Motor neuron (in vitro differentiated cells): ENCODE measurements around the gene PTMS. TPM values are rescaled to one million over a fixed set of nuclear protein-coding genes. Genes with fewer than 3 reads are reported as not detected.

Experiments used
- ATAC-seq, 8 experiments: fragments of 200-7000 bp; cut with Tn5 transposase; replicated peaks in 6 of 8; 2 replicates each; pipeline ENCODE4 v1.8.0; 2021; ENCODE audit warnings: mild to moderate bottlenecking in 8 of 8, moderate library complexity in 8 of 8
- H3K27ac ChIP-seq, 2 donors: fragments of 250-450 bp; sonication (Bioruptor Pico); 2 replicates each; pipeline ENCODE4 v1.9.0; 2021; ENCODE audit warnings: antibody characterized with exemption in 2 of 2, mild to moderate bottlenecking in 2 of 2, moderate library complexity in 1 of 2
- H3K4me1 ChIP-seq, 2 donors: fragments of 250-450 bp; sonication (Bioruptor Pico); replicated peaks in 1 of 2; 2 replicates each; pipeline ENCODE4 v1.6.1; 2021; ENCODE audit warnings: antibody characterized with exemption in 2 of 2, mild to moderate bottlenecking in 2 of 2, moderate library complexity in 1 of 2
- H3K4me3 ChIP-seq, 5 donors: fragments of 250-450 bp; sonication (Bioruptor Pico); 2 replicates each; pipeline ENCODE4 v1.9.0; 2021; ENCODE audit warnings: antibody characterized with exemption in 5 of 5, mild to moderate bottlenecking in 5 of 5, moderate library complexity in 4 of 5
- WGBS, 10 experiments: fragments of 450-650 bp; shearing (Covaris generic); methylation state at CpG; one replicate each; pipeline ENCODE4 v1.0.0; 2022; 5-methylcytosine and 5-hydroxymethylcytosine counted together
- in situ Hi-C, 9 experiments: fragments of 400-800 bp; cut with MboI; loops; one replicate each; pipeline ENCODE4 v1.15.0; 2021; ENCODE audit warnings: low sequenced_read_pairs in 9 of 9, low pct_unique_long_range_greater_than_20kb in 2 of 9; ENCODE audit not compliant: unreplicated experiment in 9 of 9
- total RNA-seq, 8 experiments: library from RNA; unstranded; fragments of 300-600 nt; gene quantifications; 2 replicates each; pipeline versions ENCODE4 v1.2.3 to v1.2.4, GENCODE V29; 2022

PTMS gene
- total RNA-seq, 8 experiments from 2014 or later: 117 to 609 (median 256) TPM

- in situ Hi-C loops: no loop called here
- no peak for ATAC-seq
- 0 to 20% (median 0%) methylated on average over 1 to 7 of the region's 7 CpGs; no CpG with 5 or more reads in 3 of the 10 experiments for WGBS, 10 experiments
- Histone ChIP-seq H3K4me1 (peaks cover 19% of the 10 kb centered on the region in 2 donors), H3K4me3 (peak overlapping the region; percentile 73 to 99 (median 92)), H3K27ac (peak overlapping the region; percentile 97 to 98)
Measured at GRCh38 chr12:6753772-6754356, 12.3 kb upstream of the PTMS start.

GRCh38 chr12:6754411-6754810 lies 11.8 kb upstream of the PTMS start:
- Histone ChIP-seq H3K4me3 (no peak overlapping the region), H3K27ac (peak overlapping the region in 1 of 2 donors; percentile 98), H3K4me1 (peaks cover 20% of the 10 kb centered on the region in 2 donors)
- ATAC-seq: no peak
- in situ Hi-C loops: no loop called here
- 92 to 100% (median 96%) methylated on average over 2 of the region's 2 CpGs; no CpG with 5 or more reads in 4 of the 10 experiments for WGBS, 10 experiments

GRCh38 chr12:6757028-6757690 lies 9.0 kb upstream of the PTMS start:
- Histone ChIP-seq H3K4me3 (no peak overlapping the region), H3K4me1 (peaks cover 14% of the 10 kb centered on the region in 2 donors), H3K27ac (no peak overlapping the region)
- in situ Hi-C loops: no loop called here
- ATAC-seq: no peak
- WGBS, 10 experiments: 53 to 100% (median 88%) methylated on average over 2 to 8 of the region's 8 CpGs; no CpG with 5 or more reads in 1 of the 10 experiments

GRCh38 chr12:6758506-6759095 lies 7.6 kb upstream of the PTMS start:
- in situ Hi-C loops: no loop called here
- ATAC-seq: peak in 2 of 8 experiments; percentile 23 to 25
- no peak overlapping the region for H3K4me3 ChIP-seq
- H3K4me1 ChIP-seq: peaks cover 18 to 19% of the 10 kb centered on the region in 2 donors
- WGBS, 10 experiments: 40 to 94% (median 72%) methylated on average over 1 to 9 of the region's 9 CpGs
- H3K27ac ChIP-seq: peak overlapping the region in 1 of 2 donors; percentile 18

GRCh38 chr12:6759741-6760140 lies 6.4 kb upstream of the PTMS start:
- no peak overlapping the region for H3K27ac ChIP-seq

GRCh38 chr12:6763380-6763779 lies 2.8 kb upstream of the PTMS start:
- peak overlapping the region in 1 of 5 donors; percentile 31 for H3K4me3 ChIP-seq
- peaks cover 21 to 22% of the 10 kb centered on the region in 2 donors for H3K4me1 ChIP-seq
- H3K27ac ChIP-seq: peak overlapping the region; percentile 93 to 97
- 0 to 100% (median 82%) methylated on average over 1 to 3 of the region's 4 CpGs; no CpG with 5 or more reads in 3 of the 10 experiments for WGBS, 10 experiments
- in situ Hi-C loops: no loop called here
- ATAC-seq: no peak

More at GRCh38 chr12:6759741-6760140, 6.4 kb upstream of the PTMS start:
- Histone ChIP-seq H3K4me3 (no peak overlapping the region), H3K4me1 (peaks cover 18 to 19% of the 10 kb centered on the region in 2 donors)
- WGBS, 10 experiments: 72 to 100% (median 89%) methylated on average over 1 to 4 of the region's 5 CpGs; no CpG with 5 or more reads in 2 of the 10 experiments
- ATAC-seq: no peak
- in situ Hi-C loops: no loop called here

- in situ Hi-C loops: no loop called here
- peaks cover 16 to 17% of the 10 kb centered on the region in 2 donors for H3K4me1 ChIP-seq
- peak overlapping the region; percentile 96 to 97 for H3K27ac ChIP-seq
- H3K4me3 ChIP-seq: peak overlapping the region; percentile 84 to 96 (median 92)
- 0 to 8% (median 0%) methylated on average over 1 to 3 of the region's 16 CpGs; no CpG with 5 or more reads in 4 of the 10 experiments for WGBS, 10 experiments
- ATAC-seq: peak; percentile 64 to 81 (median 76)
Measured at GRCh38 chr12:6764011-6764828, 1.9 kb upstream of the PTMS start.

GRCh38 chr12:6765048-6765633 lies 1.0 kb upstream of the PTMS start:
- no peak for ATAC-seq
- WGBS, 10 experiments: 14 to 58% (median 33%) methylated on average over 4 to 7 of the region's 7 CpGs; no CpG with 5 or more reads in 1 of the 10 experiments
- Histone ChIP-seq H3K4me1 (peaks cover 25% of the 10 kb centered on the region in 2 donors), H3K4me3 (peak overlapping the region; percentile 84 to 96 (median 92)), H3K27ac (peak overlapping the region; percentile 95 to 96)
- in situ Hi-C loops: no loop called here

GRCh38 chr12:6766651-6767349 lies 637 bp downstream of the PTMS start:
- peak overlapping the region; percentile 95 to 96 for H3K27ac ChIP-seq
- ATAC-seq: peak; percentile 34 to 61 (median 44)
- peaks cover 31% of the 10 kb centered on the region in 2 donors for H3K4me1 ChIP-seq
- 0 to 9% (median 1%) methylated on average over 1 to 9 of the region's 88 CpGs; no CpG with 5 or more reads in 6 of the 10 experiments for WGBS, 10 experiments
- H3K4me3 ChIP-seq: peak overlapping the region; percentile 84 to 96 (median 92)
- in situ Hi-C loops: no loop called here

GRCh38 chr12:6767353-6768319 lies 1.5 kb downstream of the PTMS start:
- in situ Hi-C loops: no loop called here
- 0% methylated on average over 1 to 5 of the region's 44 CpGs; no CpG with 5 or more reads in 3 of the 10 experiments for WGBS, 10 experiments
- Histone ChIP-seq H3K4me1 (peaks cover 31 to 39% of the 10 kb centered on the region in 2 donors), H3K27ac (peak overlapping the region; percentile 95 to 96), H3K4me3 (peak overlapping the region; percentile 84 to 96 (median 92))
- ATAC-seq: peak in 5 of 8 experiments; percentile 0 to 4 (median 1)

GRCh38 chr12:6768437-6768914 lies 2.3 kb downstream of the PTMS start:
- Histone ChIP-seq H3K4me3 (peak overlapping the region; percentile 84 to 96 (median 92)), H3K27ac (peak overlapping the region; percentile 95 to 96), H3K4me1 (peaks cover 35 to 44% of the 10 kb centered on the region in 2 donors)
- in situ Hi-C loops: no loop called here
- WGBS, 10 experiments: 0 to 8% (median 0%) methylated on average over 1 to 2 of the region's 6 CpGs; no CpG with 5 or more reads in 6 of the 10 experiments
- ATAC-seq: peak in 1 of 8 experiments; percentile 0
